Hepatic stellate cell (primary cell): Measurements from ENCODE around the gene NPFF.

Source experiments
- DNase-seq: peaks from one replicate; pipeline ENCODE4 v3.0.0; 2011; ENCODE audit warnings: low spot score

The NPFF gene

GRCh38 chr12:53474819-53475218 lies 32.5 kb downstream of the NPFF start:
- no peak for DNase-seq

DNA sequence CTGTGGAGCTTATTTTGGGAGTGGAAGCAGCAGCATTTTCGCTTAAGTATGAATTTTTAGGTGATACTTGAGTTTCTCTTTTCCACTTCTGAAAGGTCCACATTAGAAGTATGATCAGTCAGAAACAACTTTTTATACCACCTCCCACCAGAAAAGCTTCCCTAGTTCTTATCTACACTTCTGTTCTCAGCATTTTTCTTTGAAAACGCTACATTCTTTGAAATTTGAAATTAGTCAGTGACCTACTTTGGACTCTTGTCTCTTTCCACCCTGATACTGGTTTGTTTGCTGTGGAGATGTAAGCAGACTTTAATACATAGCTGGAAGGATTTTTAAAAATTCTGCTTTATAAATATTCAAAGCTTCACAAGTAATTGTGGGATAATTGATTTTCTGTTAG lies 33.2 kb downstream of the NPFF start:
- no peak for DNase-seq

DNA sequence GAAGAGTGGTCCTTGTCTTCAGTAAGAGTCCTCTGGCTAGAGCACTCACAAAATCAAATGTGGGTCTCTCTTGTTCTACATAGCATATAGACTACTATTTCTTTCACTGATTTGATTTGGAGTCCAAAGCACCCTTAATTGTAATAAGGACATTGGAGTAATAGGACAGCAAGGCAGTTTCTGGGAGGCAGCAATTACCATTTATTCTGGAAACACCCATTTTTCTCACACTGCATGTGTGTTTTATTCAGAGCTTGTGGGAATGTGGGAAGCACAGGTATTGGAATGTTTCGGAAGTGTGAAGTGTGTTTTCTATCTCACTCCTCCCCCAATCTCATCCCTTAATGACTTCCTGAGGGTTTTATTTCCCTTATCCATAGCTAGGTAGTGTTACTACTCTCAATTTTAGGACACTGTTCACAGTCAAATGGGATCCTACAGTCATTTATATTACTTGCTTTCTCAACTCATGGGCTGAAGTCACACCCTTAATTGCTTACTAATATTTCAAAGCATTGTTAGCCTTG lies 35.2 kb downstream of the NPFF start:
- DNase-seq: no peak

- DNase-seq: no peak
Measured at GRCh38 chr12:53468282-53468681, 39.0 kb downstream of the NPFF start.

DNA sequence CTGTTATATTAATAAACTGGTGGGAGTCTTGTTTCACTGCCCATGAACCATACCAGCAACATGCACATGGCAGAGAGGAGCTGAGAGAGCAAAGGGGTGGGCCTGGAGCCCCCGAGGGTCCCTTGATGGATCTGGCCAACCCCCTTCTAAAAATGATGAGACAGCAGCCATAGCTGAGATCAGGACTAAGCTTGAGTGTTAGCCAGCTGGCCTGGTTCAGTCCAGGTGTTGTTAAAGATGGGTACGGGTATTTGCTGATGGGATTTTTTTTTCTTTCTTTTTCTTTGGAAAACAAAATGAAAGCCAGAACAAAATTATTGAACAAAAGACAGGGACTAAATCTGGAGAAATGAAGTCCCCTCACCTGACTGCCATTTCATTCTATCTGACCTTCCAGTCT lies 39.4 kb downstream of the NPFF start:
- no peak for DNase-seq

- no peak for DNase-seq
Measured at GRCh38 chr12:53467082-53467481, 40.2 kb downstream of the NPFF start.

GRCh38 chr12:53466640-53467039 lies 40.6 kb downstream of the NPFF start:
- DNase-seq: no peak

DNA sequence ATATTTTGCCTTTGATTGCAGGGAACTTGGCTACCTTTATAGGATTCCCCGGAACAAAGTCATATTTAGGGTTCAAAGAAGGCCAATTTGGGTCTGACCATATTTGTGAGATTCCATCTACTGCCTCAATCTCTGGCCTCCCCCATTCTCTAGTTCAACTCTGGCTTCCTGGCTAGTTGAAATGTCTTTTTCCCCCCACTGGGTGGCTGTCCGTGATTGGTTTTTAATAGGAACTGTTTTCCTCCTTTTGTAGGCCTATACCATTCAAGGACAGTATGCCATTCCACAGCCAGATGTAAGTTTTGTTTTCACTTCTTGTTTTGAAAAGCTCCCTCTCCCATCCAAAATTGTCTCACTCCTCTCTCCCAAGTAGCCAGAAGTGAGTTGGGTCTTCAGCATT lies 41.6 kb downstream of the NPFF start:
- DNase-seq: no peak

DNA sequence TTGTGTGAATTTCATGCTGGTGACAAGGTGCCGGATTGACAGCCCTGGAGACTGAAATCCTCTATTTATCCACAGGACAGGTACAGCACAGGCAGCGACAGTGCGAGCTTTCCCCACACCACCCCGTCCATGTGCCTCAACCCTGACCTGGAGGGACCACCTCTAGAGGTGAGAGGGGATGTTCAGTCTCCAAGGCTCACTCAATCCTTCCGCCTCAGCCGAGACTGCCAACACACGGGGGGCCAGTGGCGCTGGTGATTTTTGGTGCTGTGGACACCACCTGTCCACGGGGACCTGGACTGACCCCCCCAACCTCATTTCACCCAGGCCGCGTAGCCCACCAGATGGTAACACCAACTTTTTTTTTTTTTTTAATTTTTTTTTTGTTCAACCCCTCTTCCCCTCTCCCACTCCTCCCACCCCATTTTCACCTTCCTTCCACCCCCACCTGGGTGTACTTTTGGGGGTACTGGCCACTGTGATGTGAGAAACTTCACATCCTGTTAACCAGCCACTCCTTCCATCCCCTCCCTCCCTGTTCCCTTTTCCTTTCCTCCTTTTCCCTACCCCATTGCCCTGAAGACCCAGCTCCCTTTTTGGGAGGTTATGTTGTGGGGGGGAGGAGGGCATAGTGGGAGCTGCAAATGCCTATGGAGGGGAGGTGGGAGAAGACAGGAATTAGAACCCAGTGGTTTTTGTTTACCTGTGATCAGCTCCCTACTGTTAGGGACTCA lies 42.4 kb downstream of the NPFF start:
- DNase-seq: no peak

- DNase-seq: no peak
Measured at GRCh38 chr12:53463802-53464560, 43.3 kb downstream of the NPFF start.

- DNase-seq: no peak
Measured at GRCh38 chr12:53462935-53463334, 44.3 kb downstream of the NPFF start.

DNA sequence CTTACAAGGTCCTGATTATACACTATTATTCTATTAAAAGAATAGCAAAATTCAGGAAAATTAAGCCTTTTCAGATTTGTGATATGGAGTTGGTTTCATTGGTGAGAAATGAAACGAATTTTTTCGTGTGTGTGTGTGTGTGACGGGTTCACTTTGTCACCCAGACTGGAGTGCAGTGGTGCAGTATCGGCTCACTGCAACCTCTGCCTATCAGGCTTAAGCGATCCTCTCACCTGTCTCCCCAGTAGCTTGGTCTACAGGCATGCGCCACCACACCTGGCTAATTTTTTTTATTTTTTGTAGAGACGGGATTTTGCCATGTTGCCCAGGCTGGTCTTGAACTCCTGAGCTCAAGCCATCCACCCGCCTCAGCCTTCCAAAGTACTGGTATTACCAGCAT lies 45.7 kb downstream of the NPFF start:
- DNase-seq: no peak

- no peak for DNase-seq
Measured at GRCh38 chr12:53461059-53461458, 46.2 kb downstream of the NPFF start.

DNA sequence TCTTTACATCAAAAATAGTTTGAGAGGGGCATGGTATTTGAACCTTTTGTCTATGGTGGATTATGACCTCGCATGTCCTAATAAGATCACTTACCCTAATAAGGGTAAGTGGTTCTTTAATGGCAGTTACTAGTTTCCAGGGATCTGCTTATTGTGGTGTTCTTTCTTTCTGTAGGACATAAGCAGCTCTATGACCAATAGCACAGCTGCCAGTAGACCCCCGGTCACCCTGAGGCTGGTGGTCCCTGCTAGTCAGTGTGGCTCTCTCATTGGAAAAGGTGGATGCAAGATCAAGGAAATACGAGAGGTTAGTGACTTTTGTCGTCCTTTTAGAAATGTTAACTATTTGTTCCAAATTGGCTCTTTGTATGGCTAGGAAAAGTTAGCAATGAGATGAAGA lies 48.2 kb downstream of the NPFF start:
- DNase-seq: no peak
